ENCODE measurements around the gene PICALM. TPM values are rescaled to one million over a fixed set of nuclear protein-coding genes. Genes with fewer than 3 reads are reported as not detected.

The PICALM gene
- polyA plus RNA-seq, 1 experiment: 303 TPM

DNA sequence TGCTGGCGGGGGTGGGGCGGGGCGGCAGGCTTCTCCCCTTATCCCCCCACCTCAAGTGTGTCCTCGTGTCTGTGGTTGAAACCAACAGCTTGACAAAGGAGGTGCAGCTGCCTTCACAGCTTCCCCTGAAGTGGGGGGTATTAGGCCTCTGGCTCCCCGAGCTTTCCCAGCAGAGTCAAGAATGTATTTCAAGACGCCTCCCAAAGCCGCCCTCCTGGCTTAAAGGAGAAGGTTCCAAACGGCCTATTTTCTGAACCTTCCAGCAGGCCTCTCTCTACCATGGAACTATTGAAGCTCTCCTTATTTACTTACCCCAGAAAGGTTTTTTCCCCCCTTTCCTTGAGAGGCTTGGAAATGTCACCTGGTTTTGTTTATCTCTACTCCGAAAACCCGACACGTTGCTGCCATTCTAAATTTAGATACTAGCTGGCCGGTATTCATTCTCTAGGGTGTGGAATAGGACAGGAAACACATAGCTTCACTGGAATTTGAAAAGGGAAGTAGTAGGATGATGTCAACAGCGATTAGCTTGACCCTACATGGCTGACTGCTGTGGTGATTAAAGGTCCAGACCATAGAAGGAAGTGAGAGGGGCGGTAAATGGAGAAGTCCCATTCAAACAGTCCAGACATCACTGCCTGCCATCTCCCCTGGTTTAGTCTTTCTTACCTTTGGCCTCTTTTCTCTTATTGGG lies 671 bp upstream of the PICALM start:
- Histone ChIP-seq H3K27ac (ENCODE audit: low read depth, low read length) (peak overlapping the region; percentile 100), H3K27me3 (ENCODE audit: control insufficient read depth, insufficient read depth, low read length) (no peaks in the 10 kb centered on the region), H3K4me3 (ENCODE audit: low read depth, low read length) (peak overlapping the region; percentile 52), H3K9me3 (ENCODE audit: control insufficient read depth, insufficient read depth, low read length) (no peaks in the 10 kb centered on the region; the same call in 1 of the 2 replicates)
- TF ChIP-seq, protein P1, sequence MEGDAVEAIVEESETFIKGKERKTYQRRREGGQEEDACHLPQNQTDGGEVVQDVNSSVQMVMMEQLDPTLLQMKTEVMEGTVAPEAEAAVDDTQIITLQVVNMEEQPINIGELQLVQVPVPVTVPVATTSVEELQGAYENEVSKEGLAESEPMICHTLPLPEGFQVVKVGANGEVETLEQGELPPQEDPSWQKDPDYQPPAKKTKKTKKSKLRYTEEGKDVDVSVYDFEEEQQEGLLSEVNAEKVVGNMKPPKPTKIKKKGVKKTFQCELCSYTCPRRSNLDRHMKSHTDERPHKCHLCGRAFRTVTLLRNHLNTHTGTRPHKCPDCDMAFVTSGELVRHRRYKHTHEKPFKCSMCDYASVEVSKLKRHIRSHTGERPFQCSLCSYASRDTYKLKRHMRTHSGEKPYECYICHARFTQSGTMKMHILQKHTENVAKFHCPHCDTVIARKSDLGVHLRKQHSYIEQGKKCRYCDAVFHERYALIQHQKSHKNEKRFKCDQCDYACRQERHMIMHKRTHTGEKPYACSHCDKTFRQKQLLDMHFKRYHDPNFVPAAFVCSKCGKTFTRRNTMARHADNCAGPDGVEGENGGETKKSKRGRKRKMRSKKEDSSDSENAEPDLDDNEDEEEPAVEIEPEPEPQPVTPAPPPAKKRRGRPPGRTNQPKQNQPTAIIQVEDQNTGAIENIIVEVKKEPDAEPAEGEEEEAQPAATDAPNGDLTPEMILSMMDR (IDR thresholded peaks at IDR 0.05; ENCODE audit: low read depth, low read length): no peak
- CTCF ChIA-PET: interaction anchor here (0.9 to 3.1 kb wide), 3 partner anchors 28 to 124 kb away, joined by 3 to 22 read pairs (median 9); no protein-coding TSS in a partner anchor
- DNase-seq (ENCODE audit: low read depth, low spot score): peak; percentile 87
- POLR2A ChIA-PET: interaction anchor here (0.6 to 2.3 kb wide), 11 partner anchors 47 to 176 kb away, joined by 3 to 21 read pairs (median 4); no protein-coding TSS in a partner anchor

DNA sequence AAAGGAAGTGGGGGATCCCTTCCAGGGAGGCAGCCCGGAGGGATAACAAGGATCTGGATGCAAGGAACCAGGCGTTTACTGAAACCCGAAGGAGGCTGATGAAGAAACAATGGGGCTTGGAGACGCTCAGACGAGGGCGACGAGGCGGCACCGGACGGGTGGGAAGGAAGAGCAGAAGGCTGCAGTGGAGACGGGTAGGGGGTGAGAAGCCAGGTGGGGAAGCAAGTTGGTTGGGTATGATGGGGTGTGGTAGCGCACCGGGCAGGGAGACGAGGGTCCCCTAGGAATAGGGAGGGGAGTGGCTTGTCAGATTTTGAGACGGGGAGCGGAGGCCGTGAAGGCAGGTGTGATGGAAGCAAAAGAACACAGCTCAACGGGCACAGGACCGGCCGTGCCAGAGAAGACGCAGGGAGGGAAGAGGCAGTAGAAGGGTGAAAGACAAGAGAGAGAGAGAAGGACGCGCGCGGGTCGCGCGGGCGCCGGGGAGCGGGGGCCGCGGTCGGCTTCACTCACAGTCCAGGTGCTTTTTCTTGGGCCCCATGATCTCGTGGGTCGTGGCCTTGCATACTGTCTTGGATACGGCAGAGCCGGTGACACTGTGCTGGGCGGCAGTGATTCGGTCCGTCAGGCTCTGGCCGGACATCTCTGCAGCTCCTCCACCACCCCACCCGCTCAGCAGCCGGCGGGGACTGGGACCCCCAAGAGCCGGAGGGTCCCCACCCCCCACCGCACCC lies 579 bp downstream of the PICALM start:
- Histone ChIP-seq H3K9me3 (ENCODE audit: control insufficient read depth, insufficient read depth, low read length) (no peaks in the 10 kb centered on the region; the same call in 1 of the 2 replicates), H3K4me3 (ENCODE audit: low read depth, low read length) (peak overlapping the region; percentile 98), H3K27me3 (ENCODE audit: control insufficient read depth, insufficient read depth, low read length) (no peaks in the 10 kb centered on the region), H3K27ac (ENCODE audit: low read depth, low read length) (peak overlapping the region; percentile 75)
- ChIA-PET CTCF (interaction anchor here (1.0 to 3.1 kb wide), 4 partner anchors 27 to 126 kb away, joined by 3 to 22 read pairs (median 9); no protein-coding TSS in a partner anchor), POLR2A (interaction anchor here (0.5 to 2.3 kb wide), 12 partner anchors 20 to 294 kb away, joined by 3 to 21 read pairs (median 4); no protein-coding TSS in a partner anchor)
- TF ChIP-seq, protein P1 (IDR thresholded peaks at IDR 0.05; ENCODE audit: low read depth, low read length): no peak
- DNase-seq (ENCODE audit: low read depth, low spot score): no peak

DNA sequence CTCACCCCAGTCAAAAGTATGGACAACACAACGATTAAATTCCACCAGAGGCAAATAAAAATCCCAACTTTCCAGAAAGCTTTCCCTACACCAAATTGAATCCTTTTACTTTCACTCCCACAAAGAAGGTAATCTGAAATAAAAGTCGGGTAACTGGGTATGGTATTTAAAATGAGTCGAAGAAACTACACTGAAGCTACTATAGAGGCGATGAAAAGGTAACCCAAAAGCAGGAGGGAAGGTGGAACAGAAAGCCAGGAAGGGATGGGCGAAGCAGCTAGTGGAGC lies 1.1 kb downstream of the PICALM start:
- peak overlapping the region; percentile 98 for H3K4me3 ChIP-seq (ENCODE audit: low read depth, low read length)
- POLR2A ChIA-PET: interaction anchor here (0.6 to 2.3 kb wide), 5 partner anchors 62 to 294 kb away, joined by 3 to 12 read pairs (median 3); no protein-coding TSS in a partner anchor
- DNase-seq (ENCODE audit: low read depth, low spot score): no peak
- CTCF ChIA-PET: interaction anchor here (1.0 to 3.1 kb wide), 5 partner anchors 26 to 151 kb away, joined by 3 to 22 read pairs (median 4); no protein-coding TSS in a partner anchor
- H3K27ac ChIP-seq (ENCODE audit: low read depth, low read length): peak overlapping the region; percentile 75
- H3K9me3 ChIP-seq (ENCODE audit: control insufficient read depth, insufficient read depth, low read length): no peaks in the 10 kb centered on the region; the same call in 1 of the 2 replicates
- TF ChIP-seq, protein P1 (IDR thresholded peaks at IDR 0.05; ENCODE audit: low read depth, low read length): no peak
- H3K27me3 ChIP-seq (ENCODE audit: control insufficient read depth, insufficient read depth, low read length): no peaks in the 10 kb centered on the region

DNA sequence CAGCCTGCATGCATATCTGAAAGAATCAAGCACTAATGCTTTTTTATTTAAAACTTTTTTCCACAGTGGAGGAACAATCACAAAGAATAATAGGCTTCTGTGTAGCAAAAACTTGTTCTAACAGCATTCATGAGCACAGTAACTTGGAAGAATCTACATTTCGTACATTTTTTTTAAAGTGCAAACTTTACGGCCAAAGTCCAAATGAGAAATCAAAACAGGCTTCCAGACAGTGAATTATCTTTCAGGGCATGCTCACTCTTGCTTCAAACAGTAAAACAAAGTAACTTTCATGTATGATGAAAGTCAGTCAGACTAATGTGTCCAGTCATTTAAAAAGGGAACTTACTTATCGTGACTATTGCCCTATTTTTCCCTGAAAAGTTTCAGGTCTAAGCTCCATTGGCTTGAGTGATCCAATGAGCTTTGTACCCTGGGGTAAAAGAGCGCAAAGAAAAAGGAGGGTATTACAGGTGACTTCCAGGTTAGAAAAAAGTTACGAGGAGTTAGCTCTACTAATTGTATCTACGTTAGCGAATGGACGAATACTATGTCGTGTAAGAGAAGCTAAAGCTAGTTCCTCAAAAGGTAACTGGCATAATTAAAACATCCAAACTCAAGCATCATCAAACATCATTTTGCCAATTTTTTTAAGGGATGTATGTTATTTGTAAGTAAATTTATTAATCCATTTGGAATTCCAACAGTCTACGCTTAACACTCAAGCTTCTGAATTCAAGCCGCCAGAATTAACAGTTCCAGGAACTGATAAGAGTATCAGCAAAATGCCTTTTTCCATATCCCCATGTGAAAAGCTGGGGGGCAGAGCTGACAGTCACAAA lies 1.7 kb downstream of the PICALM start:
- ChIA-PET CTCF (interaction anchor here (0.5 to 3.1 kb wide), 8 partner anchors 25 to 213 kb away, joined by 3 to 22 read pairs (median 4); no protein-coding TSS in a partner anchor), POLR2A (interaction anchor here (0.6 to 2.3 kb wide), 4 partner anchors 61 to 178 kb away, joined by 3 to 12 read pairs (median 4); no protein-coding TSS in a partner anchor)
- Histone ChIP-seq H3K9me3 (ENCODE audit: control insufficient read depth, insufficient read depth, low read length) (no peaks in the 10 kb centered on the region; the same call in 1 of the 2 replicates), H3K4me3 (ENCODE audit: low read depth, low read length) (peak overlapping the region; percentile 98), H3K27me3 (ENCODE audit: control insufficient read depth, insufficient read depth, low read length) (no peaks in the 10 kb centered on the region), H3K27ac (ENCODE audit: low read depth, low read length) (no peak overlapping the region)
- TF ChIP-seq, protein P1 (IDR thresholded peaks at IDR 0.05; ENCODE audit: low read depth, low read length): no peak
- DNase-seq (ENCODE audit: low read depth, low spot score): no peak

All from AG04450 (cell line).